ENCODE measurements around the gene SLC22A23. TPM values are rescaled to one million over a fixed set of nuclear protein-coding genes. Genes with fewer than 3 reads are reported as not detected.

The SLC22A23 gene
- polyA plus RNA-seq, 1 donor (not counting 4 experiments of a cell fraction or from before 2014, with no cell fraction given), result 4.3 TPM

GRCh38 chr6:3326184-3326971 lies 130.5 kb downstream of the SLC22A23 start:
- H3K4me2 ChIP-seq (ENCODE audit: control insufficient read depth, extremely low read depth, insufficient read depth, low read depth, low read length), result no peak overlapping the region
- H3K36me3 ChIP-seq (ENCODE audit: control insufficient read depth in 2 of 2, extremely low read depth in 1 of 2, insufficient read depth in 2 of 2, low read length in 2 of 2), result peaks cover 0 to 2% of the 10 kb centered on the region in 2 experiments
- TF ChIP-seq EZH2 (IDR thresholded peaks at IDR 0.05; ENCODE audit: low read length) (no peak), CTCF (optimal IDR thresholded peaks at IDR 0.05 in 1 of 3, IDR thresholded peaks at IDR 0.05 in 1 of 3, conservative IDR thresholded peaks at IDR 0.05 in 1 of 3; ENCODE audit: extremely low read depth in 1 of 3, insufficient read depth in 2 of 3, low read length in 3 of 3) (no peak)
- dilution Hi-C loops (cut with MboI; ENCODE audit: extremely low pct_ligation_motif_present, low sequenced_read_pairs), result no loop called here
- DNase-seq (ENCODE audit: low read depth, low spot score) (no peak), FAIRE-seq (no peak)
- no peak overlapping the region for H3K4me3 ChIP-seq (ENCODE audit: control insufficient read depth in 2 of 3, extremely low read depth in 1 of 3, insufficient read depth in 2 of 3, low read depth in 1 of 3, low read length in 3 of 3)
- peaks cover 7% of the 10 kb centered on the region for H3K4me1 ChIP-seq (ENCODE audit: control insufficient read depth, extremely low read depth, insufficient read depth, low read length)
- H2AFZ ChIP-seq (ENCODE audit: control insufficient read depth, low read length), result no peak overlapping the region
- H3K9me3 ChIP-seq (ENCODE audit: control insufficient read depth, low read depth, low read length), result no peaks in the 10 kb centered on the region
- H4K20me1 ChIP-seq (ENCODE audit: control insufficient read depth, extremely low read depth, insufficient read depth, low read length), result no peaks in the 10 kb centered on the region
- H3K27me3 ChIP-seq (ENCODE audit: control insufficient read depth, extremely low read depth, insufficient read depth, low read length), result no peaks in the 10 kb centered on the region
- H3K79me2 ChIP-seq (ENCODE audit: control insufficient read depth, insufficient read depth, low read length), result no peaks in the 10 kb centered on the region
- no peak overlapping the region for H3K27ac ChIP-seq (ENCODE audit: control insufficient read depth, insufficient read depth, low read length)
- no peak overlapping the region for H3K9ac ChIP-seq (ENCODE audit: control insufficient read depth, extremely low read depth, insufficient read depth, low read length)
- H3K9me1 ChIP-seq (ENCODE audit: control insufficient read depth, extremely low read depth, insufficient read depth, low read length), result no peaks in the 10 kb centered on the region

- dilution Hi-C loops (cut with MboI; ENCODE audit: extremely low pct_ligation_motif_present, low sequenced_read_pairs), result no loop called here
- no peak for FAIRE-seq
- Histone ChIP-seq H3K79me2 (ENCODE audit: control insufficient read depth, insufficient read depth, low read length) (no peaks in the 10 kb centered on the region), H3K27ac (ENCODE audit: control insufficient read depth, insufficient read depth, low read length) (no peak overlapping the region), H3K9me1 (ENCODE audit: control insufficient read depth, extremely low read depth, insufficient read depth, low read length) (no peaks in the 10 kb centered on the region), H3K4me3 (ENCODE audit: control insufficient read depth in 2 of 3, extremely low read depth in 1 of 3, insufficient read depth in 2 of 3, low read depth in 1 of 3, low read length in 3 of 3) (no peak overlapping the region), H3K9ac (ENCODE audit: control insufficient read depth, extremely low read depth, insufficient read depth, low read length) (no peak overlapping the region), H3K9me3 (ENCODE audit: control insufficient read depth, low read depth, low read length) (no peaks in the 10 kb centered on the region), H3K4me2 (ENCODE audit: control insufficient read depth, extremely low read depth, insufficient read depth, low read depth, low read length) (no peak overlapping the region), H4K20me1 (ENCODE audit: control insufficient read depth, extremely low read depth, insufficient read depth, low read length) (no peaks in the 10 kb centered on the region), H2AFZ (ENCODE audit: control insufficient read depth, low read length) (no peak overlapping the region), H3K36me3 (ENCODE audit: control insufficient read depth in 2 of 2, extremely low read depth in 1 of 2, insufficient read depth in 2 of 2, low read length in 2 of 2) (peaks cover 0 to 2% of the 10 kb centered on the region in 2 experiments), H3K4me1 (ENCODE audit: control insufficient read depth, extremely low read depth, insufficient read depth, low read length) (peaks cover 7% of the 10 kb centered on the region), H3K27me3 (ENCODE audit: control insufficient read depth, extremely low read depth, insufficient read depth, low read length) (no peaks in the 10 kb centered on the region)
- TF ChIP-seq EZH2 (IDR thresholded peaks at IDR 0.05; ENCODE audit: low read length) (no peak), CTCF (optimal IDR thresholded peaks at IDR 0.05 in 1 of 3, IDR thresholded peaks at IDR 0.05 in 1 of 3, conservative IDR thresholded peaks at IDR 0.05 in 1 of 3; ENCODE audit: extremely low read depth in 1 of 3, insufficient read depth in 2 of 3, low read length in 3 of 3) (no peak)
- no peak for DNase-seq (ENCODE audit: low read depth, low spot score)
Measured at GRCh38 chr6:3325210-3325609, 131.6 kb downstream of the SLC22A23 start.

Data from keratinocyte (primary cell).